ENCODE data around the gene MYBPC2. TPM values are rescaled to one million over a fixed set of nuclear protein-coding genes. Genes with fewer than 3 reads are reported as not detected.

Gene MYBPC2
- total and polyA plus RNA-seq, 2 of the 4 experiments (the other 2 are of a cell fraction) = not detected

DNA sequence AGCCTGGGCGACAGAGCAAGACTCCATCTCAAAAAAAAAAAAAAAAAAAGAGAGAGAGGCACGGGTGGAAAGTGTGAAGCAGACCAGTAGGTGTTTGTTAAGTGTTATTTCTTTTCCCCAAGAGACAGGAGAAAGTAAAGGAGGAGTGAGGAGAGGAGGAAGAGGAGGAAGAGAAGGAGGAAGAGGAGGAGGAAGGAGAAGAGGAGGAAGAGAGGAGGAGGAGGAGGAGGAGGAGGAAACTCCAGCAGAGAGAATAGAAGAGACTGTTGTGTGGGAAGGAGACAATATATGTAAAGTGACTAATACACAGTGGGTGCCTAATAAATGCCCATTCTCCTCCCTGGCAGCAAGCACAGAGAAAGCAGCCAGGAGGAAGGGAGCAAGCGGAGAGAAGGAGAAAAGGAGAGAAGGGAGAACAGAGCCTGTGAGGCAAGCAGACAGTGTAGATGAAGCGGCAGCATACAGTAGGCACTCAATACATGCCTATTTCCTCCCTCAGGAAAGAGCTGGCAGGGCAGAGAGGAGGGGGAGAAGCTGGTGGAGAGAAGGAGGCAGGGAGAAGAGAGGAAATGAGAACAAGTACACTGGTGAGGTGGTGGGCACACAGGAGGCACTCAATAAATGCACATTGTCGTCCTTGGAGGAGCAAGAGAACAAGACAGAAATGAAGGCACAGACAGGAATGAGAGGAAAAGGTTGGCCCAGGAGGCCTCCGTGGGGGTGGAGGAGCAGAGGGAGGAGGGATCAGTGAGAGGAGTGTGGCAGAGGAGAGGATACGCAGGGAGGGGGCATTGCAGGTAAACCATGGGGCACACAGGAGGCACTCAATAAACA lies 61.7 kb downstream of the MYBPC2 start:
- no peak overlapping the region for H2BK15ac ChIP-seq (ENCODE audit: low read depth, low read length)
- H4K5ac ChIP-seq (ENCODE audit: low read depth, low read length) = no peak overlapping the region
- no peaks in the 10 kb centered on the region for H3K4me1 ChIP-seq (ENCODE audit: control insufficient read depth, insufficient read depth, low read length)
- peaks cover 2% of the 10 kb centered on the region; the same call in 1 of the 2 replicates for H3K36me3 ChIP-seq (ENCODE audit: control insufficient read depth, insufficient read depth, low read length)
- peaks cover 43% of the 10 kb centered on the region for H3K27me3 ChIP-seq (ENCODE audit: control insufficient read depth, insufficient read depth, low read length)
- H3K27ac ChIP-seq (ENCODE audit: insufficient read depth, low read length) = no peak overlapping the region
- no peaks in the 10 kb centered on the region for H4K20me1 ChIP-seq (ENCODE audit: insufficient read depth, low read length)
- H4K8ac ChIP-seq (ENCODE audit: low read depth in 2 of 2, low read length in 2 of 2) = no peak overlapping the region
- H3K14ac ChIP-seq (replicated peaks; ENCODE audit: low read depth, low read length) = no peak overlapping the region
- no peak overlapping the region for H2AFZ ChIP-seq (replicated peaks; ENCODE audit: low read length, poor library complexity)
- H3K56ac ChIP-seq (ENCODE audit: extremely low read depth, insufficient read depth, low read length) = no peak overlapping the region
- intact Hi-C loops (cut with micrococcal nuclease) = no loop called here
- H3K23ac ChIP-seq (ENCODE audit: low read depth, low read length) = no peak overlapping the region
- H3K9ac ChIP-seq (ENCODE audit: low read depth, low read length) = no peak overlapping the region
- no peak for ATAC-seq (ENCODE audit: low read depth)
- peaks cover 6% of the 10 kb centered on the region; the same call in 1 of the 2 replicates for H3K9me3 ChIP-seq (ENCODE audit: control insufficient read depth, insufficient read depth, low read length)
- no TSS peak for BruUV-seq (replicated peaks)
- no peak overlapping the region for H4K91ac ChIP-seq (ENCODE audit: insufficient read depth, low read depth, low read length)
- no peak overlapping the region for H3K4me3 ChIP-seq (ENCODE audit: insufficient read depth, low read depth, low read length)
- in situ Hi-C loops (cut with MboI; ENCODE audit: low sequenced_read_pairs) = no loop called here
- 50% methylated on average over 1 of the region's 7 CpGs; no CpG with 5 or more reads in 1 of the 2 experiments for WGBS, 2 experiments (ENCODE audit: extremely low coverage in 2 of 2, insufficient read length in 1 of 2)
- no peak overlapping the region for H3K4me2 ChIP-seq (ENCODE audit: low read depth, low read length)
- no peak overlapping the region for H3K18ac ChIP-seq (ENCODE audit: low read depth, low read length)
- DNase-seq = no peak
- peak overlapping the region; percentile 55 for H2AK9ac ChIP-seq (replicated peaks; ENCODE audit: low read depth, low read length, poor library complexity)
- H2AK5ac ChIP-seq (ENCODE audit: low read depth, low read length) = no peak overlapping the region
- no peak overlapping the region for H2BK20ac ChIP-seq (ENCODE audit: low read depth, low read length)
- no peaks in the 10 kb centered on the region for H3K79me1 ChIP-seq (ENCODE audit: low read depth in 1 of 2, low read length in 2 of 2)
- H2BK120ac ChIP-seq (ENCODE audit: low read depth, low read length) = no peak overlapping the region
- H3K9me1 ChIP-seq (ENCODE audit: insufficient read depth, low read length) = no peaks in the 10 kb centered on the region
- ChIA-PET CTCF (no interaction called here), POLR2A (ENCODE audit: unreplicated experiment) (no interaction called here)
- no peak overlapping the region for H3K4ac ChIP-seq (ENCODE audit: low read depth, low read length)
- H2BK5ac ChIP-seq (ENCODE audit: low read depth, low read length, poor library complexity, severe bottlenecking) = no peak overlapping the region
- dilution Hi-C loops (cut with HindIII; ENCODE audit: low sequenced_read_pairs, unreplicated experiment) = no loop called here
- no peak for TF ChIP-seq CHD1 (IDR thresholded peaks at IDR 0.05; ENCODE audit: low read depth, low read length)
- TF ChIP-seq NFE2L2 (IDR thresholded peaks at IDR 0.05; ENCODE audit: low read depth, low read length) = no peak
- no peak for TF ChIP-seq SMC3 (IDR thresholded peaks at IDR 0.05; ENCODE audit: low read depth, low read length)
- no peak for TF ChIP-seq FOS (IDR thresholded peaks at IDR 0.05; ENCODE audit: low read depth, low read length)
- no peak for TF ChIP-seq CEBPB (IDR thresholded peaks at IDR 0.05; ENCODE audit: low read depth, low read length)
- TF ChIP-seq, protein P1, sequence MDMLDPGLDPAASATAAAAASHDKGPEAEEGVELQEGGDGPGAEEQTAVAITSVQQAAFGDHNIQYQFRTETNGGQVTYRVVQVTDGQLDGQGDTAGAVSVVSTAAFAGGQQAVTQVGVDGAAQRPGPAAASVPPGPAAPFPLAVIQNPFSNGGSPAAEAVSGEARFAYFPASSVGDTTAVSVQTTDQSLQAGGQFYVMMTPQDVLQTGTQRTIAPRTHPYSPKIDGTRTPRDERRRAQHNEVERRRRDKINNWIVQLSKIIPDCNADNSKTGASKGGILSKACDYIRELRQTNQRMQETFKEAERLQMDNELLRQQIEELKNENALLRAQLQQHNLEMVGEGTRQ (IDR thresholded peaks at IDR 0.05; ENCODE audit: low read depth, low read length) = no peak
- TF ChIP-seq, protein P2, sequence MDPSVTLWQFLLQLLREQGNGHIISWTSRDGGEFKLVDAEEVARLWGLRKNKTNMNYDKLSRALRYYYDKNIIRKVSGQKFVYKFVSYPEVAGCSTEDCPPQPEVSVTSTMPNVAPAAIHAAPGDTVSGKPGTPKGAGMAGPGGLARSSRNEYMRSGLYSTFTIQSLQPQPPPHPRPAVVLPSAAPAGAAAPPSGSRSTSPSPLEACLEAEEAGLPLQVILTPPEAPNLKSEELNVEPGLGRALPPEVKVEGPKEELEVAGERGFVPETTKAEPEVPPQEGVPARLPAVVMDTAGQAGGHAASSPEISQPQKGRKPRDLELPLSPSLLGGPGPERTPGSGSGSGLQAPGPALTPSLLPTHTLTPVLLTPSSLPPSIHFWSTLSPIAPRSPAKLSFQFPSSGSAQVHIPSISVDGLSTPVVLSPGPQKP (IDR thresholded peaks at IDR 0.05; ENCODE audit: borderline replicate concordance, low read depth, low read length) = no peak
- no peak for TF ChIP-seq MAZ (IDR thresholded peaks at IDR 0.05; ENCODE audit: borderline replicate concordance, low read depth, low read length)
- TF ChIP-seq, protein P3, sequence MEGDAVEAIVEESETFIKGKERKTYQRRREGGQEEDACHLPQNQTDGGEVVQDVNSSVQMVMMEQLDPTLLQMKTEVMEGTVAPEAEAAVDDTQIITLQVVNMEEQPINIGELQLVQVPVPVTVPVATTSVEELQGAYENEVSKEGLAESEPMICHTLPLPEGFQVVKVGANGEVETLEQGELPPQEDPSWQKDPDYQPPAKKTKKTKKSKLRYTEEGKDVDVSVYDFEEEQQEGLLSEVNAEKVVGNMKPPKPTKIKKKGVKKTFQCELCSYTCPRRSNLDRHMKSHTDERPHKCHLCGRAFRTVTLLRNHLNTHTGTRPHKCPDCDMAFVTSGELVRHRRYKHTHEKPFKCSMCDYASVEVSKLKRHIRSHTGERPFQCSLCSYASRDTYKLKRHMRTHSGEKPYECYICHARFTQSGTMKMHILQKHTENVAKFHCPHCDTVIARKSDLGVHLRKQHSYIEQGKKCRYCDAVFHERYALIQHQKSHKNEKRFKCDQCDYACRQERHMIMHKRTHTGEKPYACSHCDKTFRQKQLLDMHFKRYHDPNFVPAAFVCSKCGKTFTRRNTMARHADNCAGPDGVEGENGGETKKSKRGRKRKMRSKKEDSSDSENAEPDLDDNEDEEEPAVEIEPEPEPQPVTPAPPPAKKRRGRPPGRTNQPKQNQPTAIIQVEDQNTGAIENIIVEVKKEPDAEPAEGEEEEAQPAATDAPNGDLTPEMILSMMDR (conservative IDR thresholded peaks at IDR 0.05; ENCODE audit: low read depth, low read length) = no peak
- no peak for TF ChIP-seq RFX5 (IDR thresholded peaks at IDR 0.05; ENCODE audit: low read depth, low read length)
- no peak for TF ChIP-seq RCOR1 (IDR thresholded peaks at IDR 0.05; ENCODE audit: insufficient replicate concordance, low read length)
- TF ChIP-seq RAD21 (IDR thresholded peaks at IDR 0.05; ENCODE audit: low read length) = no peak
- no peak for TF ChIP-seq MAFK (IDR thresholded peaks at IDR 0.05; ENCODE audit: low read depth, low read length)
- no peak for TF ChIP-seq POLR2A (IDR thresholded peaks at IDR 0.05; ENCODE audit: low read depth, low read length)
- no peak for TF ChIP-seq BHLHE40 (IDR thresholded peaks at IDR 0.05; ENCODE audit: low read depth, low read length)
